ENCODE measurements around the gene NOLC1.

DNA sequence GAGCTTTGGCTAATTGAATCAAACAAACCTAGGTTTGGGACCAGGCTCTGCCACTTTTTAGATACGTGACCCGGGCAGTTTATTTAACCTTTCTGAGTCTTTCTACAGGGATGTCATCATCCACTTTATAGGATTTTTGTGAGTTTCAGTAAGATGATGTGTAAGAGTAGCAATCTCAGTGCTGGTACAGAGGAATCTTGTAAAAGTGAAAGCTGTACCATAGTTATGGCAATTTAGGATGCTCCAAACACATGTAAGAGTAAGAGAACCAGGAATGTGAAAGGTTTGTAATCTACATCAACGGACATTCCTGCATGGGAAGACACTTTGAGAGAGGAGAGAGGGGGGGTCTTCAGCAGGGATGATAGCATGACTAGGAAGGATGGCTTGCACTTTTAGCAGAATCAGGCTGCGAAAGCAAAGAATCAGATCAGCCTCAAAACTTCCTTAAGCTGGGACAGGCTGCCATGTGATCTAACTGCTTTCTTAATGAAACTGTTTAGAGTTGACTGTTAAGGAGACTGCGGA lies 968 bp downstream of the NOLC1 start:
- TF ChIP-seq CTCF (IDR thresholded peaks at IDR 0.05), result no peak
- TF ChIP-seq POLR2A (IDR thresholded peaks at IDR 0.05), result no peak

Data from heart left ventricle (tissue), 13 donors.